IMR-90 (cell line): ENCODE data around the gene C8A. TPM values are rescaled to one million over a fixed set of nuclear protein-coding genes. Genes with fewer than 3 reads are reported as not detected.

Experiments
- ATAC-seq: fragments of 200-7000 bp; cut with Tn5 transposase; 2 replicates; pipeline ENCODE4 v1.9.1; 2020; ENCODE audit warnings: low read depth, mild to moderate bottlenecking, moderate library complexity
- BruUV-seq: library from RNA; stranded (reverse); fragments of 400-500 nt; replicated peaks from 2 replicates; lab custom pipeline; 2021; lab: Mats Ljungman, UMichigan
- CTCF ChIA-PET: fragments of 300-600 bp; formaldehyde crosslinking; extraction: SDS; loops from one replicate; lab custom pipeline; 2021; ENCODE audit warnings: antibody characterized with exemption; lab: Yijun Ruan, JAX
- POLR2A ChIA-PET: fragments of 300-600 bp; sonication (Branson Sonifier 250); formaldehyde crosslinking; loops from one replicate; lab custom pipeline; 2022; ENCODE audit warnings: antibody characterized with exemption; ENCODE audit not compliant: unreplicated experiment; lab: Charles Lee
- DNase-seq: peaks from one replicate; pipeline ENCODE4 v3.0.0; 2013
- H2AFZ ChIP-seq: replicated peaks from 2 replicates; pipeline ENCODE3; 2013; ENCODE audit warnings: low read length, mild to moderate bottlenecking; ENCODE audit not compliant: poor library complexity
- H2AK5ac ChIP-seq: 2 replicates; pipeline ENCODE4 v1.6.1; 2013; ENCODE audit warnings: low read depth, low read length, inconsistent platforms
- H2AK9ac ChIP-seq: replicated peaks from 2 replicates; pipeline ENCODE3; 2013; ENCODE audit warnings: mild to moderate bottlenecking, low read depth, low read length, moderate library complexity; ENCODE audit not compliant: poor library complexity
- H2BK120ac ChIP-seq: 2 replicates; pipeline ENCODE4 v1.6.1; 2013; ENCODE audit warnings: low read depth, low read length, inconsistent platforms
- H2BK15ac ChIP-seq: 3 replicates; pipeline ENCODE4 v1.6.1; 2013; ENCODE audit warnings: low read depth, low read length, inconsistent platforms
- H2BK20ac ChIP-seq: 2 replicates; pipeline ENCODE4 v1.6.1; 2013; ENCODE audit warnings: low read depth, mild to moderate bottlenecking, inconsistent platforms, low read length, moderate library complexity
- H2BK5ac ChIP-seq: 2 replicates; pipeline ENCODE4 v1.6.1; 2013; ENCODE audit warnings: mild to moderate bottlenecking, low read depth, low read length, inconsistent platforms; ENCODE audit not compliant: poor library complexity, severe bottlenecking
- H3K14ac ChIP-seq: replicated peaks from 2 replicates; pipeline ENCODE4 v1.6.1; 2013; ENCODE audit warnings: low read depth, low read length, inconsistent platforms
- H3K18ac ChIP-seq: 2 replicates; pipeline ENCODE4 v1.6.1; 2013; ENCODE audit warnings: low read depth, low read length, control low read depth
- H3K23ac ChIP-seq: 2 replicates; pipeline ENCODE4 v1.6.1; 2013; ENCODE audit warnings: low read depth, low read length, inconsistent platforms
- H3K27ac ChIP-seq: 2 replicates; pipeline ENCODE4 v1.5.1; 2013; ENCODE audit warnings: mild to moderate bottlenecking, control low read depth, low read length; ENCODE audit not compliant: insufficient read depth
- H3K27me3 ChIP-seq: 2 replicates; pipeline ENCODE4 v1.6.1; 2013; ENCODE audit warnings: low read length; ENCODE audit not compliant: control insufficient read depth, insufficient read depth
- H3K36me3 ChIP-seq: 2 replicates; pipeline ENCODE4 v1.6.1; 2013; ENCODE audit warnings: low read length, mixed read lengths; ENCODE audit not compliant: control insufficient read depth, insufficient read depth
- H3K4ac ChIP-seq: 2 replicates; pipeline ENCODE4 v1.6.1; 2013; ENCODE audit warnings: low read depth, low read length, inconsistent platforms
- H3K4me1 ChIP-seq: 2 replicates; pipeline ENCODE4 v1.6.1; 2013; ENCODE audit warnings: low read length, mixed read lengths; ENCODE audit not compliant: control insufficient read depth, insufficient read depth
- H3K4me2 ChIP-seq: 2 replicates; pipeline ENCODE4 v1.6.1; 2013; ENCODE audit warnings: low read depth, mild to moderate bottlenecking, control low read depth, low read length, moderate library complexity
- H3K4me3 ChIP-seq: 2 replicates; pipeline ENCODE4 v1.5.1; 2013; ENCODE audit warnings: low read depth, mild to moderate bottlenecking, control low read depth, low read length, moderate library complexity; ENCODE audit not compliant: insufficient read depth
- H3K56ac ChIP-seq: 2 replicates; pipeline ENCODE4 v1.6.1; 2013; ENCODE audit warnings: low read length, inconsistent platforms; ENCODE audit not compliant: insufficient read depth; ENCODE audit errors: extremely low read depth
- H3K79me1 ChIP-seq, 2 experiments: 2 replicates each; pipeline ENCODE4 v1.6.1; 2013; ENCODE audit warnings: low read length in 2 of 2, inconsistent platforms in 1 of 2, low read depth in 1 of 2
- H3K9ac ChIP-seq: 2 replicates; pipeline ENCODE4 v1.6.1; 2013; ENCODE audit warnings: low read depth, low read length, control low read depth
- H3K9me1 ChIP-seq: 2 replicates; pipeline ENCODE4 v1.6.1; 2013; ENCODE audit warnings: low read length, inconsistent platforms; ENCODE audit not compliant: insufficient read depth
- H3K9me3 ChIP-seq: 2 replicates; pipeline ENCODE4 v1.6.1; 2013; ENCODE audit warnings: low read length; ENCODE audit not compliant: control insufficient read depth, insufficient read depth
- H4K20me1 ChIP-seq: 2 replicates; pipeline ENCODE4 v1.6.1; 2013; ENCODE audit warnings: low read length, inconsistent platforms; ENCODE audit not compliant: insufficient read depth
- H4K5ac ChIP-seq: 2 replicates; pipeline ENCODE4 v1.6.1; 2013; ENCODE audit warnings: mild to moderate bottlenecking, low read depth, low read length, control low read depth
- H4K8ac ChIP-seq, 2 experiments: 2 replicates each; pipeline ENCODE4 v1.6.1; 2013; ENCODE audit warnings: low read depth in 2 of 2, low read length in 2 of 2, control low read depth in 1 of 2, inconsistent platforms in 1 of 2
- H4K91ac ChIP-seq: 2 replicates; pipeline ENCODE4 v1.6.1; 2013; ENCODE audit warnings: low read depth, low read length, inconsistent platforms; ENCODE audit not compliant: insufficient read depth
- BHLHE40 ChIP-seq: fragments of 150-350 bp; IDR thresholded peaks from 2 replicates; pipeline ENCODE4 v1.6.1; 2016; ENCODE audit warnings: mild to moderate bottlenecking, low read depth, low read length
- CEBPB ChIP-seq: IDR thresholded peaks from 2 replicates; pipeline ENCODE4 v1.6.1; 2012; ENCODE audit warnings: low read depth, low read length, improper control_type of control experiment
- CHD1 ChIP-seq: IDR thresholded peaks from 2 replicates; pipeline ENCODE4 v1.6.1; 2012; ENCODE audit warnings: low read depth, low read length, improper control_type of control experiment
- FOS ChIP-seq: fragments of 150-350 bp; IDR thresholded peaks from 2 replicates; pipeline ENCODE4 v1.6.1; 2016; ENCODE audit warnings: low read depth, low read length
- MAFK ChIP-seq: IDR thresholded peaks from 2 replicates; pipeline ENCODE4 v1.6.1; 2012; ENCODE audit warnings: low read depth, low read length, improper control_type of control experiment
- MAZ ChIP-seq: IDR thresholded peaks from 2 replicates; pipeline ENCODE4 v1.6.1; 2012; ENCODE audit warnings: low read depth, mild to moderate bottlenecking, low read length, improper control_type of control experiment, moderate library complexity, borderline replicate concordance
- POLR2A ChIP-seq: IDR thresholded peaks from 2 replicates; pipeline ENCODE4 v1.6.1; 2012; ENCODE audit warnings: mild to moderate bottlenecking, low read depth, low read length
- RFX5 ChIP-seq: IDR thresholded peaks from 2 replicates; pipeline ENCODE4 v1.8.0; 2012; ENCODE audit warnings: low read depth, mild to moderate bottlenecking, low read length, moderate library complexity
- WGBS, 2 experiments: methylation state at CpG; one replicate each; pipeline versions ENCODE4 v1.1.5 to v1.1.7; 2013; ENCODE audit warnings: missing lambda C conversion rate in 2 of 2; ENCODE audit not compliant: insufficient read length in 1 of 2; ENCODE audit errors: extremely low coverage in 2 of 2; 5-methylcytosine and 5-hydroxymethylcytosine counted together
- dilution Hi-C: fragments of 300-500 bp; cut with HindIII; formaldehyde crosslinking; loops from one replicate; pipeline ENCODE4 v1.14.3; 2018; ENCODE audit warnings: low sequenced_read_pairs; ENCODE audit not compliant: unreplicated experiment
- in situ Hi-C: fragments of 300-500 bp; cut with MboI; formaldehyde crosslinking; loops from 3 replicates; pipeline ENCODE4 v1.14.3; 2019; ENCODE audit warnings: low sequenced_read_pairs, inconsistent platforms, mixed read lengths
- intact Hi-C: fragments of 100-400 bp; cut with micrococcal nuclease; formaldehyde crosslinking; loops from 2 replicates; pipeline ENCODE4 v1.10.0; 2022
- polyA plus RNA-seq, 3 experiments: library from polyadenylated mRNA; depleted of rRNA; stranded (reverse); fragments of >200 nt; gene quantifications; 2 replicates each; pipeline ENCODE4 v1.2.3, GENCODE V29; 2012; ENCODE audit warnings: low replicate concordance in 1 of 3
- total RNA-seq: library from RNA; depleted of rRNA; stranded (reverse); fragments of >200 nt; gene quantifications from 2 replicates; pipeline ENCODE4 v1.2.3, GENCODE V29; 2012
- TF ChIP-seq, protein P1 (sequence below): fragments of 150-350 bp; IDR thresholded peaks from 2 replicates; pipeline ENCODE4 v1.6.1; 2017; ENCODE audit warnings: mild to moderate bottlenecking, antibody characterized with exemption, low read length, low read depth

The C8A gene
- total and polyA plus RNA-seq, 2 of the 4 experiments (the other 2 are of a cell fraction): not detected

DNA sequence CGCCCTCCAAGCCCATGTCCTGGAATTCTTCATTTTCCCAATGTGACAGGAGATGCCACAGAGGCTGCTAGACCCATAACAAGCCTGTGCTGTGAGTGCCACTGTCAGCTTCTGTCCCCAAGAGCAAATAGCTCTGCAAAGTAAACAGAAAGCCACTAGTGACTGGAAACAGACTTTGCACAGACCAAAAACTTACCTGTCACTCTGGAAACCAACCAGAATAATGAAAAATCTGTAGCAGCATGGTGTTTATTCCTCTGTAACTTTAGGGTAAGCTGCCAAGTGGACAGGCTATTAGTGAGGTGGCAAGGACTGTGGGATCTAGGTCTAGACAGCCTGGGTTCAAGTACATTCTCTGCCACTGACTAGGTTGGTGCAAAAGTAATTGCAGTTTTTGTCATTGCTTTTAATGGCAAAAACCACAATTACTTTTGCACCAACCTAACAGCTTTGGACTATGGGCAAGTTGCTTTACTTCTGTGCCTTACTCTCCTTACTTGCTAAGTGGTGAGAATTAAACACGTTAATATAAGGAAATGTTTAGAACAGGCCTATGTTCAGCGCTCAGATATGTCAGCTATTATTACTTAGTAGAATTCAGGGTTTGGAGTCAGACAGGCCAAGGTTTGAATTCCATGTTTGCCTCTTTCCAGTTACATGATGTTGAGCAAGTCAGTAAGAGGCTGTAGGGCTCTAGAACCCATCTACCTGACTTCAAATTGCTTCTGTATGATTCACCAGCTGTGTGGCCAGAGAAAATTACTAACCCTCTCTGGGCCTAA lies 111.5 kb downstream of the C8A start, which contains the start of gene C8B:
C8B (minus strand) TSS at position 100 of the 782 bp plus-strand sequence; CDS start at position 33, 67 bp downstream.
- Histone ChIP-seq H3K27me3 (no peaks in the 10 kb centered on the region; the same call in none of the 2 replicates), H4K20me1 (no peaks in the 10 kb centered on the region), H3K18ac (no peak within 1 kb of the TSS), H4K8ac (no peak within 1 kb of the TSS), H3K9ac (no peak within 1 kb of the TSS), H3K9me3 (no peaks in the 10 kb centered on the region), H3K4ac (no peak within 1 kb of the TSS), H3K36me3 (no peaks in the 10 kb centered on the region), H2BK120ac (no peak within 1 kb of the TSS), H3K4me2 (no peak within 1 kb of the TSS), H3K4me3 (no peak within 1 kb of the TSS), H2BK20ac (peak within 1 kb of the TSS; percentile 38; the same call in 1 of the 2 replicates), H4K5ac (no peak within 1 kb of the TSS), H3K79me1 (no peaks in the 10 kb centered on the region), H2AK5ac (no peak within 1 kb of the TSS), H3K56ac (no peak within 1 kb of the TSS), H3K27ac (no peak within 1 kb of the TSS), H3K14ac (no peak within 1 kb of the TSS), H2BK15ac (no peak within 1 kb of the TSS), H2AFZ (no peak within 1 kb of the TSS), H2AK9ac (no peak within 1 kb of the TSS), H3K4me1 (no peaks in the 10 kb centered on the region; the same call in 1 of the 2 replicates), H3K23ac (no peak within 1 kb of the TSS), H3K9me1 (no peaks in the 10 kb centered on the region; the same call in 1 of the 2 replicates), H4K91ac (no peak within 1 kb of the TSS), H2BK5ac (no peak within 1 kb of the TSS)
- TF ChIP-seq BHLHE40 (no peak), RFX5 (no peak), MAZ (no peak), MAFK (no peak), CHD1 (no peak), CEBPB (no peak), POLR2A (no peak), FOS (no peak)
- TF ChIP-seq, protein P1, sequence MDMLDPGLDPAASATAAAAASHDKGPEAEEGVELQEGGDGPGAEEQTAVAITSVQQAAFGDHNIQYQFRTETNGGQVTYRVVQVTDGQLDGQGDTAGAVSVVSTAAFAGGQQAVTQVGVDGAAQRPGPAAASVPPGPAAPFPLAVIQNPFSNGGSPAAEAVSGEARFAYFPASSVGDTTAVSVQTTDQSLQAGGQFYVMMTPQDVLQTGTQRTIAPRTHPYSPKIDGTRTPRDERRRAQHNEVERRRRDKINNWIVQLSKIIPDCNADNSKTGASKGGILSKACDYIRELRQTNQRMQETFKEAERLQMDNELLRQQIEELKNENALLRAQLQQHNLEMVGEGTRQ: no peak
- CTCF ChIA-PET: no interaction called here
- POLR2A ChIA-PET: no interaction called here
- no peak for DNase-seq
- ATAC-seq: no peak
- intact Hi-C loops: loop anchor here (5.0 kb wide), 1 partner anchor 134 kb away; no protein-coding TSS in a partner anchor
- dilution Hi-C loops: no loop called here
- WGBS, 2 experiments: no CpG with 5 or more reads among the region's 3 CpGs
- no TSS peak for BruUV-seq
- in situ Hi-C loops: no loop called here
